Heart left ventricle (tissue), 16 donors: Measurements from ENCODE around the gene FGF14. TPM values are rescaled to one million over a fixed set of nuclear protein-coding genes. Genes with fewer than 3 reads are reported as not detected.
A peak's percentile ranks its signal among the peaks of the same experiment; 100 is the strongest.

Experiments
- ATAC-seq, 4 donors: fragments of 200-7000 bp; cut with Tn5 transposase; one replicate each; pipeline ENCODE4 v1.9.1; 2020 to 2022; ENCODE audit warnings: moderate library complexity in 4 of 4, mild to moderate bottlenecking in 3 of 4, moderate number of reproducible peaks in 1 of 4
- DNase-seq, 5 donors: peaks; one replicate each; pipeline ENCODE4 v3.0.0-alpha.2; 2020
- H3K27ac ChIP-seq, 12 donors: fragments of 200-600 bp; sonication (generic) in 4 of 12; one replicate each; pipeline versions ENCODE4 v1.5.0 to v1.8.0; 2016 to 2022; ENCODE audit warnings: mild to moderate bottlenecking in 2 of 12
- H3K27me3 ChIP-seq, 9 donors: fragments of 200-600 bp; sonication (generic) in 2 of 9; one replicate each; pipeline versions ENCODE4 v1.5.1 to v1.8.0; 2016 to 2022; ENCODE audit warnings: mild to moderate bottlenecking in 3 of 9
- H3K36me3 ChIP-seq, 9 donors: fragments of 200-600 bp; sonication (generic) in 2 of 9; one replicate each; pipeline versions ENCODE4 v1.5.0 to v1.8.0; 2018 to 2022; ENCODE audit warnings: mild to moderate bottlenecking in 2 of 9
- H3K4me1 ChIP-seq, 12 donors: fragments of 200-600 bp; sonication (generic) in 4 of 12; one replicate each; pipeline versions ENCODE4 v1.5.0 to v1.8.0; 2016 to 2022; ENCODE audit warnings: mild to moderate bottlenecking in 3 of 12
- H3K4me3 ChIP-seq, 12 donors: fragments of 200-600 bp; sonication (generic) in 4 of 12; one replicate each; pipeline versions ENCODE4 v1.5.0 to v1.8.0; 2017 to 2022; ENCODE audit warnings: mild to moderate bottlenecking in 9 of 12, moderate library complexity in 4 of 12
- H3K9me3 ChIP-seq, 12 donors: fragments of 200-600 bp; sonication (generic) in 4 of 12; one replicate each; pipeline versions ENCODE4 v1.5.0 to v1.8.0; 2016 to 2022; ENCODE audit warnings: mild to moderate bottlenecking in 1 of 12
- POLR2A ChIP-seq, 2 donors: fragments of 450-650 bp; IDR thresholded peaks; one replicate each; pipeline ENCODE4 v1.6.1; 2017; ENCODE audit warnings: antibody characterized with exemption in 2 of 2, mild to moderate bottlenecking in 2 of 2, moderate library complexity in 2 of 2
- WGBS, 4 donors: extraction: QIAGEN DNeasy Blood & Tissue Kit in 2 of 4; methylation state at CpG; one replicate each; pipeline versions ENCODE4 v1.1.5 to v1.1.7; 2013 to 2018; 5-methylcytosine and 5-hydroxymethylcytosine counted together
- intact Hi-C, 10 donors: fragments of 100-400 bp; cut with DNase I; formaldehyde crosslinking; loops; one replicate each; pipeline versions ENCODE4 v1.11.1 to v1.14.2; 2022
- polyA plus RNA-seq, 2 donors: library from polyadenylated mRNA; stranded (reverse); fragments of 200-250 nt; gene quantifications; one replicate each; pipeline ENCODE4 v1.2.3, GENCODE V29; 2013
- total RNA-seq, 9 donors: library from RNA; depleted of rRNA in 2 of 9; stranded (reverse); fragments of >200 nt in 2 of 9; fragmentation: NEBNext Ultra II Directional in 3 of 9; extraction: Animal tissue kit (Norgen Biotek cat#: 25700) in 3 of 9; gene quantifications; one replicate each; pipeline versions ENCODE4 v1.1.0 to v1.2.4, GENCODE V29; 2016 to 2023
- TF ChIP-seq, protein P1 (sequence below), 12 donors: fragments of 200-600 bp; sonication (generic) in 4 of 12; IDR thresholded peaks; one replicate each; pipeline versions ENCODE4 v1.5.0 to v1.8.0; 2018 to 2022; ENCODE audit warnings: antibody characterized with exemption in 12 of 12, mild to moderate bottlenecking in 5 of 12
- donor health status: ischemic (EF 13 %, LVEDD 7.1; RV severe dilation, severe dysfunction).
- donor health status: healthy with polysubstance abuse.
- donor health status: DM: no; HTN: yes; CAD: no.
- donor health status: DM: no; HTN: no; CAD: no.
- donor health status: ischemic (EF 25% LVEDD 6.9; RV normal size, moderate dysfunction).
- donor health status: ischemic (EF 25% LVEDD 5.7; RV mildly dilated, moderate dysfunction).
- donor health status: healthy.
- donor health status: DM: yes; HTN: yes; CAD: no.
- donor health status: ischemic (EF 35%, LVEDD 5.7; RV mildly dilated, moderate dysfunction).
- donor health status: nonischemic (EF 11% LVEDD 7.7; RV severe dilation, severe dysfunction).
- donor health status: DM: yes; HTN: yes; CAD: no.
- donor health status: PGD.
- donor health status: ischemic (EF 29% LVEDD 5.4; RV normal size, mild dysfunction).
- donor health status: nonischemic (EF 23%, LVEDD 6.1; RV moderate dilation, normal function).

Gene FGF14
- total and polyA plus RNA-seq, 11 donors: 0.14 to 6.3 (median 3.9) TPM

DNA sequence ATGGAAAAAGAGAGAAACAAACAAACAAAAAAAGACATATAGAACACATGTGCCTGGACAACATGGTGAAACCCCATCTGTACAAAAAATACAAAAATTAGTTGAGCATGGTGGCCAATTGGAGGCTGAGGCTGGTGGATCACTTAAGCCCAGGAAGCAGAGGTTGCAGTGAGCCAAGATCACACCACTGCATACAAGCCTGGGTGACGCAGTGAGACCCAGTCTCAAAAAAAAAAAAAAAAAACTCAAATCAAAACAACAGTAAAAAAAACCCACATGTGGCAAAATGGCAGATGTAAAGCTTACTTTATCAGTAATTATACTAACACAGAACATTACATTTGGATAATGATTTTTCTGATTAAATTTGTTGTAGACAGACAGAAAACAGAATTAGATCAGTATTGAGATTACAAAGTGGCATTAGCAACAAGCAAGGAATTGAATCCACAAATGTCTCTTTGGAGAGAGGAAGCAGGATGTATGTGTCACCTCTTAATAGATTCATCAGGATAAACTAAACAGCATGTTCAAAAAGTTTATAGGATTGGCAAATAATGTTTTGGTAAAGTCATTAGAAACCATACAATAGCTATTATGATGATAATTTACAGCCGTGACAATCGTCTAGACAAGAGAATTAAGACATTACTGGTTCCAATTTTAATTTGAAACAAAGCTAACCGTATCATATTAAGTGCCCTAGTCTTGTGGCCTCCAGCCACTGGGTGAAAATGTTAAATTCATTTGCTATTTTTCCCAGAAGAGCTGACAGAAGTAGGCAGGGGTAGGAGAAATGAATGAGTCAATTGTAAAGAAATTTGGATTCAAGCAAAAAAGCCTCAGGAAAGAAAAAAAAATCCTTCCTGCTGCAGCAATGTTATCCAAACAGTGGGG lies 206.0 kb downstream of the FGF14 start:
- Histone ChIP-seq H3K27me3 (no peaks in the 10 kb centered on the region), H3K27ac (peak overlapping the region in 4 of 12 donors; percentile 11 to 38 (median 30)), H3K4me3 (no peak overlapping the region), H3K9me3 (no peaks in the 10 kb centered on the region), H3K36me3 (no peaks in the 10 kb centered on the region), H3K4me1 (peaks cover 0 to 8% (median 0%) of the 10 kb centered on the region in 12 donors)
- DNase-seq (no peak), ATAC-seq (no peak)
- TF ChIP-seq, protein P1, sequence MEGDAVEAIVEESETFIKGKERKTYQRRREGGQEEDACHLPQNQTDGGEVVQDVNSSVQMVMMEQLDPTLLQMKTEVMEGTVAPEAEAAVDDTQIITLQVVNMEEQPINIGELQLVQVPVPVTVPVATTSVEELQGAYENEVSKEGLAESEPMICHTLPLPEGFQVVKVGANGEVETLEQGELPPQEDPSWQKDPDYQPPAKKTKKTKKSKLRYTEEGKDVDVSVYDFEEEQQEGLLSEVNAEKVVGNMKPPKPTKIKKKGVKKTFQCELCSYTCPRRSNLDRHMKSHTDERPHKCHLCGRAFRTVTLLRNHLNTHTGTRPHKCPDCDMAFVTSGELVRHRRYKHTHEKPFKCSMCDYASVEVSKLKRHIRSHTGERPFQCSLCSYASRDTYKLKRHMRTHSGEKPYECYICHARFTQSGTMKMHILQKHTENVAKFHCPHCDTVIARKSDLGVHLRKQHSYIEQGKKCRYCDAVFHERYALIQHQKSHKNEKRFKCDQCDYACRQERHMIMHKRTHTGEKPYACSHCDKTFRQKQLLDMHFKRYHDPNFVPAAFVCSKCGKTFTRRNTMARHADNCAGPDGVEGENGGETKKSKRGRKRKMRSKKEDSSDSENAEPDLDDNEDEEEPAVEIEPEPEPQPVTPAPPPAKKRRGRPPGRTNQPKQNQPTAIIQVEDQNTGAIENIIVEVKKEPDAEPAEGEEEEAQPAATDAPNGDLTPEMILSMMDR (IDR thresholded peaks at IDR 0.05): no peak
- no peak for TF ChIP-seq POLR2A (IDR thresholded peaks at IDR 0.05)
- WGBS, 4 donors: 39 to 54% (median 42%) methylated on average over 4 of the region's 4 CpGs
- intact Hi-C loops: loop anchor here in 5 of 10 donors (5.0 to 10.0 kb wide), 4 partner anchors 196 to 361 kb away; no protein-coding TSS in a partner anchor

DNA sequence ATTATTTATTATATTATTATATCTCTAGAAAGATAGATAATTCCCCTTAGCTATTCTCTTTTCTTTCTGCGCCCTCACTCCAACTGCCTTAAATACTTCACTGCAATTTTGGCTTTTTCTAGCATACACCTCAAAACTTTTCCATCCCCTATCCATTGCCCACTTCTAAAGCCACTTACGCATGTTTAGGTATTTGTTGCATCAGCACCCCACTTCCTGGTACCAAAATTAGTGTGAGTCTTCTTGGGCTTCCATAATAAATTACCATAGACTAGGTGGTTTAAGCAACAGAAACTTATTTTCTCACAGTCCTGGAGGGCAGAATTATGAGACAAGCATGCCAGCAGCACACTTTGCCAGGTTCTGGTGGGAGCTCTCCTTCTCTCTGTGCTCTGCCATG lies 209.0 kb downstream of the FGF14 start:
- H3K27me3 ChIP-seq: no peaks in the 10 kb centered on the region
- H3K4me1 ChIP-seq: peaks cover 0 to 8% (median 0%) of the 10 kb centered on the region in 12 donors
- intact Hi-C loops: loop anchor here in 2 of 10 donors (10.0 kb wide), 1 partner anchor 262 kb away; no protein-coding TSS in a partner anchor
- H3K9me3 ChIP-seq: no peaks in the 10 kb centered on the region
- no peak overlapping the region for H3K27ac ChIP-seq
- no peak for TF ChIP-seq POLR2A (IDR thresholded peaks at IDR 0.05)
- TF ChIP-seq, protein P1 (IDR thresholded peaks at IDR 0.05): no peak
- ATAC-seq: no peak
- H3K36me3 ChIP-seq: no peaks in the 10 kb centered on the region
- 91 to 98% (median 95%) methylated on average over 2 of the region's 2 CpGs for WGBS, 4 donors
- DNase-seq: no peak
- H3K4me3 ChIP-seq: no peak overlapping the region

DNA sequence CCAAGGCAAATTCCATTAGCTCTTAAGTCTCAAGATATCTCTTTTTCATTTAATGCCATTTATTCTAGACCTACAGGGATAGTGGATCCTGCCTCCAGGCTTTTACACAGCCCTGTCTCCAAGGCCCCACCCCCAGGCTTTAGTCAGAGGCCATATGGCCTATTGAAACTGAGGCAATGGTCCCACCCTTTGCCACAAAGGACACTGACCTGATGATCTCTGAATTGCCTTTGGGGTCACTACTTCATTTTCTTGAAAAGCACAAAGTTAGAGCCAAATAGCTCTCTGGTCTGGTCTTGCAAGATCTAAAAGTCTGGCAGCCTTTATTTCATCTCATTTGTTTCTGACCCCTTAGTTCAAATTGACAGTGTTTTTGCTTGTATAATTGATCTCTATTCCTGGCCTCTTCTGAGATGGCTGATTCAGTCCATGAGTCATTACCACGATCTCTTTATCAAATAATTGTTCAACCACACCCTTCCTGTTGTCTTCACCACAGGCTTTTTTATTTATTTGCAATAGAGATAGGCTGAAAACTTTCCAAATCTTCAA lies 209.8 kb downstream of the FGF14 start:
- H3K36me3 ChIP-seq: no peaks in the 10 kb centered on the region
- no peak overlapping the region for H3K4me3 ChIP-seq
- H3K4me1 ChIP-seq: peaks cover 0 to 8% (median 0%) of the 10 kb centered on the region in 12 donors
- TF ChIP-seq, protein P1 (IDR thresholded peaks at IDR 0.05): no peak
- no peak for TF ChIP-seq POLR2A (IDR thresholded peaks at IDR 0.05)
- no peak for DNase-seq
- H3K9me3 ChIP-seq: no peaks in the 10 kb centered on the region
- WGBS, 4 donors: 10 to 30% (median 21%) methylated on average over 1 of the region's 1 CpG
- intact Hi-C loops: loop anchor here in 2 of 10 donors (10.0 kb wide), 1 partner anchor 263 kb away; no protein-coding TSS in a partner anchor
- no peaks in the 10 kb centered on the region for H3K27me3 ChIP-seq
- H3K27ac ChIP-seq: no peak overlapping the region
- no peak for ATAC-seq

DNA sequence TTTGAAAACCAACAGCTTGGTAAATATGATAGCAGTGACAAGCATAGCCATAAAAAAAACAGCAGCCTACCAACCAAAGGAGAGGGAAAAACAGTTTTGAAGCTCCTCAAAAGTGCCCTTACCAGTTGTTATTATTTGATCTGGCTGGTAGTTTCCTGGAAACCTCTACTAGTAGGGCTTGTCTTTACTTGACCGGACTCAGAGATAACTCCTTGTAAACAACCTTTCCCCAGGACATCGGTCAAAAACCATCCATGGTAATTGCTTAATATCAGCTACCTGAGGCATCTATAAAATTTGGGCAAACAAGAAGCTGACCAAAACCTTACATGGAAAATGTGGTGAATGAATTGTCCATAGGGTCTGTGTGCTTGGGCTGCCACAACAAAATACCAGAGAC lies 210.9 kb downstream of the FGF14 start:
- WGBS, 4 donors: 84 to 90% (median 88%) methylated on average over 2 of the region's 2 CpGs
- TF ChIP-seq POLR2A (IDR thresholded peaks at IDR 0.05): no peak
- TF ChIP-seq, protein P1 (IDR thresholded peaks at IDR 0.05): no peak
- intact Hi-C loops: loop anchor here in 2 of 10 donors (10.0 kb wide), 1 partner anchor 264 kb away; no protein-coding TSS in a partner anchor
- ATAC-seq (no peak), DNase-seq (no peak)
- H3K9me3 ChIP-seq: no peaks in the 10 kb centered on the region
- no peaks in the 10 kb centered on the region for H3K36me3 ChIP-seq
- H3K4me1 ChIP-seq: peaks cover 0 to 8% (median 0%) of the 10 kb centered on the region in 12 donors
- no peak overlapping the region for H3K4me3 ChIP-seq
- H3K27me3 ChIP-seq: no peaks in the 10 kb centered on the region
- H3K27ac ChIP-seq: no peak overlapping the region
